Gastrocnemius medialis (tissue), 4 donors: ENCODE results near the gene RYR1. TPM values are rescaled to one million over a fixed set of nuclear protein-coding genes. Genes with fewer than 3 reads are reported as not detected.
"Not testable (repeated sequence)": the region's sequence is repeated elsewhere in the genome, so short reads cannot be mapped to it uniquely, and the experiment has no call there.

Experiments
- ATAC-seq, 2 donors: fragments of 150-250 bp; one replicate each; pipeline ENCODE4 v1.9.1; 2016
- DNase-seq, 2 donors: peaks; one replicate each; pipeline ENCODE4 v3.0.0-alpha.2; 2019
- H3K27ac ChIP-seq, 4 donors: fragments of 200-600 bp; sonication (generic); 1 replicate in 1 of 4; 2 replicates in 3 of 4; pipeline ENCODE4 v1.5.1; 2016 to 2018; ENCODE audit warnings: mild to moderate bottlenecking in 2 of 4, moderate library complexity in 1 of 4
- H3K27me3 ChIP-seq, 3 donors: fragments of 200-600 bp; sonication (generic) in 2 of 3; 1 replicate in 1 of 3; 2 replicates in 2 of 3; pipeline versions ENCODE4 v1.5.1 to v1.6.0; 2016 to 2019; ENCODE audit warnings: mild to moderate bottlenecking in 1 of 3, moderate library complexity in 1 of 3
- H3K36me3 ChIP-seq, 2 donors: fragments of 200-600 bp; sonication (generic) in 1 of 2; one replicate each; pipeline ENCODE4 v1.5.1; 2017 to 2018
- H3K4me1 ChIP-seq, 2 donors: fragments of 200-600 bp; sonication (generic) in 1 of 2; one replicate each; pipeline ENCODE4 v1.5.1; 2016 to 2017; ENCODE audit warnings: mild to moderate bottlenecking in 2 of 2
- H3K4me3 ChIP-seq, 4 donors: fragments of 200-600 bp; sonication (generic) in 3 of 4; 1 replicate in 1 of 4; 2 replicates in 3 of 4; pipeline ENCODE4 v1.5.1; 2016 to 2019; ENCODE audit warnings: mild to moderate bottlenecking in 2 of 4
- H3K9me3 ChIP-seq, 3 donors: fragments of 200-600 bp; sonication (generic) in 2 of 3; 1 replicate in 1 of 3; 2 replicates in 2 of 3; pipeline ENCODE4 v1.5.1; 2016 to 2019
- CTCF ChIP-seq, 5 experiments: fragments of 450-650 bp in 3 of 5; fragments of 200-600 bp in 2 of 5; sonication (generic) in 2 of 5; IDR thresholded peaks in 4 of 5; conservative IDR thresholded peaks in 1 of 5; 1 replicate in 4 of 5; 2 replicates in 1 of 5; pipeline ENCODE4 v1.5.1; 2016 to 2019; ENCODE audit warnings: antibody characterized with exemption in 5 of 5, mild to moderate bottlenecking in 3 of 5, moderate library complexity in 3 of 5
- POLR2A ChIP-seq, 2 donors: fragments of 450-650 bp; IDR thresholded peaks; one replicate each; pipeline ENCODE4 v1.6.1; 2017; ENCODE audit warnings: antibody characterized with exemption in 2 of 2, mild to moderate bottlenecking in 2 of 2, moderate library complexity in 2 of 2
- in situ Hi-C, 4 donors: fragments of 200-750 bp; cut with MboI; loops; one replicate each; pipeline versions ENCODE4 v1.15.0 to v1.8.0; 2017; ENCODE audit warnings: low sequenced_read_pairs in 4 of 4
- intact Hi-C: fragments of 100-400 bp; cut with DNase I; formaldehyde crosslinking; loops from one replicate; pipeline ENCODE4 v1.15.1; 2023; ENCODE audit warnings: low total_unique reads
- total RNA-seq, 4 donors: library from RNA; depleted of rRNA; stranded (reverse); fragments of >200 nt; gene quantifications; one replicate each; pipeline versions ENCODE4 v1.1.0 to v1.2.3, GENCODE V29; 2016

RYR1 gene
- total RNA-seq, 4 donors from 2014 or later = 607 to 831 (median 724) TPM

GRCh38 chr19:38409631-38410133 lies 23.8 kb upstream of the RYR1 start:
- intact Hi-C loops (loop anchor here (10.0 kb wide), 1 partner anchor 45 kb away; no protein-coding TSS in a partner anchor), in situ Hi-C loops (loop anchor here in 3 of 4 donors (10.0 kb wide), 2 partner anchors 225 to 515 kb away; no protein-coding TSS in a partner anchor)
- no peak for ATAC-seq
- H3K36me3 ChIP-seq = no peaks in the 10 kb centered on the region
- H3K4me1 ChIP-seq = no peaks in the 10 kb centered on the region
- TF ChIP-seq POLR2A (IDR thresholded peaks at IDR 0.05) (no peak), CTCF (IDR thresholded peaks at IDR 0.05 in 4 of 5, conservative IDR thresholded peaks at IDR 0.05 in 1 of 5) (no peak)
- no peak for DNase-seq
- H3K27ac ChIP-seq = no peak overlapping the region
- no peaks in the 10 kb centered on the region for H3K9me3 ChIP-seq
- H3K4me3 ChIP-seq = no peak overlapping the region
- H3K27me3 ChIP-seq = no peaks in the 10 kb centered on the region

GRCh38 chr19:38410407-38410806 lies 23.1 kb upstream of the RYR1 start:
- H3K4me3 ChIP-seq, H3K4me1 ChIP-seq, H3K27me3 ChIP-seq, H3K9me3 ChIP-seq, in situ Hi-C loops, H3K27ac ChIP-seq, intact Hi-C loops, DNase-seq, H3K36me3 ChIP-seq, ATAC-seq: not testable (repeated sequence)

GRCh38 chr19:38411041-38411712 lies 22.3 kb upstream of the RYR1 start:
- Histone ChIP-seq H3K4me1 (no peaks in the 10 kb centered on the region), H3K36me3 (no peaks in the 10 kb centered on the region), H3K27ac (no peak overlapping the region), H3K4me3 (no peak overlapping the region), H3K27me3 (no peaks in the 10 kb centered on the region), H3K9me3 (no peaks in the 10 kb centered on the region)
- in situ Hi-C loops = no loop called here
- no peak for ATAC-seq
- intact Hi-C loops = no loop called here
- DNase-seq = no peak
- no peak for TF ChIP-seq CTCF (IDR thresholded peaks at IDR 0.05 in 4 of 5, conservative IDR thresholded peaks at IDR 0.05 in 1 of 5)
- TF ChIP-seq POLR2A (IDR thresholded peaks at IDR 0.05) = no peak

GRCh38 chr19:38411898-38412297 lies 21.6 kb upstream of the RYR1 start:
- H3K9me3 ChIP-seq, ATAC-seq, in situ Hi-C loops, intact Hi-C loops, H3K27me3 ChIP-seq, DNase-seq, H3K36me3 ChIP-seq, H3K4me3 ChIP-seq, H3K27ac ChIP-seq, H3K4me1 ChIP-seq: not testable (repeated sequence)

GRCh38 chr19:38412491-38412890 lies 21.0 kb upstream of the RYR1 start:
- Histone ChIP-seq H3K27ac (no peak overlapping the region), H3K27me3 (no peaks in the 10 kb centered on the region), H3K9me3 (no peaks in the 10 kb centered on the region), H3K4me1 (no peaks in the 10 kb centered on the region), H3K36me3 (no peaks in the 10 kb centered on the region), H3K4me3 (no peak overlapping the region)
- in situ Hi-C loops = no loop called here
- ATAC-seq (no peak), DNase-seq (no peak)
- intact Hi-C loops = no loop called here
- TF ChIP-seq CTCF (IDR thresholded peaks at IDR 0.05 in 4 of 5, conservative IDR thresholded peaks at IDR 0.05 in 1 of 5) (no peak), POLR2A (IDR thresholded peaks at IDR 0.05) (no peak)
